Naive thymus-derived CD4-positive, alpha-beta T cell (primary cell): ENCODE results near the gene ZNF248. TPM values are rescaled to one million over a fixed set of nuclear protein-coding genes. Genes with fewer than 3 reads are reported as not detected.

Experiments used
- ATAC-seq: fragments of 150-1000 bp; cut with Tn5 transposase; 2 replicates; pipeline ENCODE4 v1.10.0; 2021; ENCODE audit warnings: mild to moderate bottlenecking, moderate library complexity
- CTCF ChIA-PET: fragments of 350-600 bp; sonication (Branson Sonifier 250); formaldehyde crosslinking; loops from one replicate; lab custom pipeline; 2021; ENCODE audit warnings: antibody characterized with exemption; lab: Charles Lee
- POLR2A ChIA-PET: fragments of 350-600 bp; sonication (Branson Sonifier 250); formaldehyde crosslinking; loops from one replicate; lab custom pipeline; 2021; ENCODE audit warnings: antibody characterized with exemption, inconsistent platforms; lab: Charles Lee
- DNase-seq, 9 donors: peaks; one replicate each; pipeline versions ENCODE4 v3.0.0 to v3.0.0-alpha.2; 2020 to 2022; ENCODE audit warnings: mixed read lengths in 1 of 9
- H3K27ac ChIP-seq: one replicate; pipeline ENCODE4 v1.7.0; 2013; ENCODE audit warnings: mild to moderate bottlenecking, low read depth, low read length, moderate library complexity
- H3K27me3 ChIP-seq, 2 donors: one replicate each; pipeline ENCODE4 v1.7.0; 2013; ENCODE audit warnings: low read length in 2 of 2, mild to moderate bottlenecking in 2 of 2, moderate library complexity in 2 of 2; ENCODE audit not compliant: control insufficient read depth in 2 of 2, insufficient read depth in 2 of 2
- H3K36me3 ChIP-seq, 3 experiments: 1 replicate in 2 of 3; 2 replicates in 1 of 3; pipeline ENCODE4 v1.7.0; 2013; ENCODE audit warnings: low read length in 3 of 3, mild to moderate bottlenecking in 3 of 3, moderate library complexity in 1 of 3; ENCODE audit not compliant: insufficient read depth in 3 of 3, control insufficient read depth in 2 of 3
- H3K4me1 ChIP-seq, 2 donors: one replicate each; pipeline ENCODE4 v1.7.0; 2013; ENCODE audit warnings: low read length in 2 of 2, mild to moderate bottlenecking in 2 of 2, moderate library complexity in 1 of 2; ENCODE audit not compliant: control insufficient read depth in 2 of 2, insufficient read depth in 2 of 2
- H3K4me3 ChIP-seq: 2 replicates; pipeline ENCODE4 v1.7.0; 2013; ENCODE audit warnings: mild to moderate bottlenecking, low read length
- H3K9me3 ChIP-seq, 3 experiments: 1 replicate in 2 of 3; 2 replicates in 1 of 3; pipeline ENCODE4 v1.7.0; 2013; ENCODE audit warnings: low read length in 3 of 3; ENCODE audit not compliant: control insufficient read depth in 2 of 3
- H3K27ac Mint-ChIP-seq, 9 donors: one replicate each; pipeline ENCODE4 v1.8.0; 2020 to 2022; ENCODE audit warnings: mixed read lengths in 9 of 9, mild to moderate bottlenecking in 8 of 9, moderate library complexity in 5 of 9, inconsistent platforms in 2 of 9
- H3K27me3 Mint-ChIP-seq, 5 donors: one replicate each; pipeline ENCODE4 v1.8.0; 2021 to 2022; ENCODE audit warnings: mixed read lengths in 5 of 5, mild to moderate bottlenecking in 1 of 5
- H3K36me3 Mint-ChIP-seq, 5 donors: one replicate each; pipeline ENCODE4 v1.8.0; 2020 to 2022; ENCODE audit warnings: mixed read lengths in 5 of 5, mild to moderate bottlenecking in 3 of 5, inconsistent platforms in 1 of 5
- H3K4me1 Mint-ChIP-seq, 7 donors: one replicate each; pipeline ENCODE4 v1.8.0; 2020 to 2022; ENCODE audit warnings: mixed read lengths in 7 of 7, mild to moderate bottlenecking in 3 of 7, inconsistent platforms in 1 of 7
- H3K4me3 Mint-ChIP-seq, 10 donors: one replicate each; pipeline ENCODE4 v1.8.0; 2020 to 2022; ENCODE audit warnings: mild to moderate bottlenecking in 10 of 10, mixed read lengths in 10 of 10, moderate library complexity in 6 of 10, inconsistent platforms in 2 of 10
- H3K9me3 Mint-ChIP-seq, 11 donors: one replicate each; pipeline ENCODE4 v1.8.0; 2020 to 2022; ENCODE audit warnings: mixed read lengths in 11 of 11, mild to moderate bottlenecking in 4 of 11, inconsistent platforms in 1 of 11, moderate library complexity in 1 of 11
- intact Hi-C, 2 donors: fragments of 100-400 bp; cut with micrococcal nuclease; formaldehyde crosslinking; loops; one replicate each; pipeline ENCODE4 v1.15.1; 2023
- polyA plus RNA-seq, 2 donors: library from polyadenylated mRNA; unstranded; fragments of 300-500 nt; fragmentation: Illumina TruSeq; gene quantifications; one replicate each; pipeline ENCODE4 v1.2.3, GENCODE V29; 2021
- total RNA-seq, 6 experiments: library from RNA in 5 of 6; stranded (reverse) in 5 of 6; gene quantifications; 1 replicate in 5 of 6; 2 replicates in 1 of 6; pipeline ENCODE4 v1.2.3 and lab custom pipeline; 2021 to 2026

Gene ZNF248
- total and polyA plus RNA-seq, 7 experiments from 2014 or later = 4.3 to 26.9 (median 6.8) TPM

GRCh38 chr10:37872283-37872682, 14.9 kb upstream of the ZNF248 start:
- ATAC-seq = no peak
- H3K4me1 ChIP-seq = no peaks in the 10 kb centered on the region
- DNase-seq = no peak
- no peaks in the 10 kb centered on the region for H3K27me3 ChIP-seq
- no peaks in the 10 kb centered on the region for H3K36me3 Mint-ChIP-seq
- H3K27me3 Mint-ChIP-seq = no peaks in the 10 kb centered on the region
- intact Hi-C loops = no loop called here
- H3K9me3 ChIP-seq = no peaks in the 10 kb centered on the region
- H3K27ac ChIP-seq = no peak overlapping the region
- H3K4me1 Mint-ChIP-seq = no peaks in the 10 kb centered on the region
- H3K4me3 ChIP-seq = no peak overlapping the region
- peaks cover 0 to 15% (median 0%) of the 10 kb centered on the region in 11 donors for H3K9me3 Mint-ChIP-seq
- POLR2A ChIA-PET = no interaction called here
- H3K27ac Mint-ChIP-seq = no peak overlapping the region
- CTCF ChIA-PET = no interaction called here
- no peak overlapping the region for H3K4me3 Mint-ChIP-seq
- no peaks in the 10 kb centered on the region for H3K36me3 ChIP-seq

GRCh38 chr10:37871568-37872251, 14.3 kb upstream of the ZNF248 start:
- Histone ChIP-seq H3K36me3 (no peaks in the 10 kb centered on the region), H3K9me3 (no peaks in the 10 kb centered on the region), H3K27ac (no peak overlapping the region), H3K27me3 (no peaks in the 10 kb centered on the region), H3K4me1 (no peaks in the 10 kb centered on the region), H3K4me3 (no peak overlapping the region)
- ChIA-PET POLR2A (no interaction called here), CTCF (interaction anchor here (0.6 kb wide), 1 partner anchor 23 kb away, joined by 3 read pairs; no protein-coding TSS in a partner anchor)
- DNase-seq (no peak), ATAC-seq (no peak)
- H3K4me3 Mint-ChIP-seq = no peak overlapping the region
- no peaks in the 10 kb centered on the region for H3K36me3 Mint-ChIP-seq
- H3K27ac Mint-ChIP-seq = no peak overlapping the region
- no peaks in the 10 kb centered on the region for H3K27me3 Mint-ChIP-seq
- H3K9me3 Mint-ChIP-seq = peaks cover 0 to 15% (median 0%) of the 10 kb centered on the region in 11 donors
- H3K4me1 Mint-ChIP-seq = no peaks in the 10 kb centered on the region
- intact Hi-C loops = no loop called here

- Mint-ChIP-seq H3K36me3 (no peaks in the 10 kb centered on the region), H3K27me3 (no peaks in the 10 kb centered on the region), H3K27ac (no peak overlapping the region), H3K4me1 (no peaks in the 10 kb centered on the region), H3K4me3 (no peak overlapping the region), H3K9me3 (peaks cover 0 to 15% (median 0%) of the 10 kb centered on the region in 11 donors)
- Histone ChIP-seq H3K9me3 (no peaks in the 10 kb centered on the region), H3K27me3 (no peaks in the 10 kb centered on the region), H3K27ac (no peak overlapping the region), H3K36me3 (no peaks in the 10 kb centered on the region), H3K4me1 (no peaks in the 10 kb centered on the region), H3K4me3 (no peak overlapping the region)
- intact Hi-C loops = no loop called here
- no peak for ATAC-seq
- CTCF ChIA-PET = interaction anchor here (0.6 kb wide), 1 partner anchor 22 kb away, joined by 3 read pairs; no protein-coding TSS in a partner anchor
- POLR2A ChIA-PET = no interaction called here
- DNase-seq = no peak
Observed at GRCh38 chr10:37871143-37871542, 13.7 kb upstream of the ZNF248 start.

- Histone ChIP-seq H3K4me1 (no peaks in the 10 kb centered on the region), H3K4me3 (no peak overlapping the region), H3K27me3 (no peaks in the 10 kb centered on the region), H3K9me3 (no peaks in the 10 kb centered on the region), H3K27ac (no peak overlapping the region), H3K36me3 (no peaks in the 10 kb centered on the region)
- DNase-seq (no peak), ATAC-seq (no peak)
- H3K27ac Mint-ChIP-seq = no peak overlapping the region
- ChIA-PET CTCF (no interaction called here), POLR2A (no interaction called here)
- no peaks in the 10 kb centered on the region for H3K4me1 Mint-ChIP-seq
- H3K9me3 Mint-ChIP-seq = peaks cover 0 to 19% (median 0%) of the 10 kb centered on the region in 11 donors
- no peaks in the 10 kb centered on the region for H3K36me3 Mint-ChIP-seq
- intact Hi-C loops = no loop called here
- H3K27me3 Mint-ChIP-seq = no peaks in the 10 kb centered on the region
- no peak overlapping the region for H3K4me3 Mint-ChIP-seq
Observed at GRCh38 chr10:37868796-37869195, 11.4 kb upstream of the ZNF248 start.

- Histone ChIP-seq H3K27ac (no peak overlapping the region), H3K4me1 (no peaks in the 10 kb centered on the region), H3K27me3 (no peaks in the 10 kb centered on the region), H3K9me3 (no peaks in the 10 kb centered on the region), H3K4me3 (no peak overlapping the region), H3K36me3 (no peaks in the 10 kb centered on the region)
- no peak for ATAC-seq
- no peaks in the 10 kb centered on the region for H3K27me3 Mint-ChIP-seq
- H3K4me1 Mint-ChIP-seq = no peaks in the 10 kb centered on the region
- CTCF ChIA-PET = no interaction called here
- POLR2A ChIA-PET = interaction anchor here (0.5 to 1.1 kb wide), 2 partner anchors 46 to 109 kb away, joined by 3 read pairs; no protein-coding TSS in a partner anchor
- H3K36me3 Mint-ChIP-seq = no peaks in the 10 kb centered on the region
- no peak overlapping the region for H3K27ac Mint-ChIP-seq
- DNase-seq = no peak
- H3K4me3 Mint-ChIP-seq = no peak overlapping the region
- H3K9me3 Mint-ChIP-seq = peaks cover 0 to 14% (median 0%) of the 10 kb centered on the region in 11 donors
- intact Hi-C loops = no loop called here
Observed at GRCh38 chr10:37865957-37866803, 8.8 kb upstream of the ZNF248 start.

GRCh38 chr10:37865264-37865663, 7.9 kb upstream of the ZNF248 start:
- ATAC-seq (no peak), DNase-seq (no peak)
- ChIA-PET CTCF (no interaction called here), POLR2A (no interaction called here)
- Histone ChIP-seq H3K4me1 (no peaks in the 10 kb centered on the region), H3K4me3 (no peak overlapping the region), H3K36me3 (no peaks in the 10 kb centered on the region), H3K27me3 (no peaks in the 10 kb centered on the region), H3K9me3 (no peaks in the 10 kb centered on the region), H3K27ac (no peak overlapping the region)
- Mint-ChIP-seq H3K27ac (no peak overlapping the region), H3K27me3 (no peaks in the 10 kb centered on the region), H3K9me3 (peaks cover 0 to 15% (median 0%) of the 10 kb centered on the region in 11 donors), H3K4me1 (peaks cover 0 to 1% (median 0%) of the 10 kb centered on the region in 7 donors), H3K4me3 (no peak overlapping the region), H3K36me3 (no peaks in the 10 kb centered on the region)
- intact Hi-C loops = no loop called here
